Heart left ventricle (tissue), 16 donors: ENCODE results near the gene HNRNPAB. TPM values are rescaled to one million over a fixed set of nuclear protein-coding genes. Genes with fewer than 3 reads are reported as not detected.

ENCODE experiments used
- ATAC-seq, 4 donors: fragments of 200-7000 bp; cut with Tn5 transposase; one replicate each; pipeline ENCODE4 v1.9.1; 2020 to 2022; ENCODE audit warnings: moderate library complexity in 4 of 4, mild to moderate bottlenecking in 3 of 4, moderate number of reproducible peaks in 1 of 4
- DNase-seq, 5 donors: peaks; one replicate each; pipeline ENCODE4 v3.0.0-alpha.2; 2020
- H3K27ac ChIP-seq, 12 donors: fragments of 200-600 bp; sonication (generic) in 4 of 12; one replicate each; pipeline versions ENCODE4 v1.5.0 to v1.8.0; 2016 to 2022; ENCODE audit warnings: mild to moderate bottlenecking in 2 of 12
- H3K27me3 ChIP-seq, 9 donors: fragments of 200-600 bp; sonication (generic) in 2 of 9; one replicate each; pipeline versions ENCODE4 v1.5.1 to v1.8.0; 2016 to 2022; ENCODE audit warnings: mild to moderate bottlenecking in 3 of 9
- H3K36me3 ChIP-seq, 9 donors: fragments of 200-600 bp; sonication (generic) in 2 of 9; one replicate each; pipeline versions ENCODE4 v1.5.0 to v1.8.0; 2018 to 2022; ENCODE audit warnings: mild to moderate bottlenecking in 2 of 9
- H3K4me1 ChIP-seq, 12 donors: fragments of 200-600 bp; sonication (generic) in 4 of 12; one replicate each; pipeline versions ENCODE4 v1.5.0 to v1.8.0; 2016 to 2022; ENCODE audit warnings: mild to moderate bottlenecking in 3 of 12
- H3K4me3 ChIP-seq, 12 donors: fragments of 200-600 bp; sonication (generic) in 4 of 12; one replicate each; pipeline versions ENCODE4 v1.5.0 to v1.8.0; 2017 to 2022; ENCODE audit warnings: mild to moderate bottlenecking in 9 of 12, moderate library complexity in 4 of 12
- H3K9me3 ChIP-seq, 12 donors: fragments of 200-600 bp; sonication (generic) in 4 of 12; one replicate each; pipeline versions ENCODE4 v1.5.0 to v1.8.0; 2016 to 2022; ENCODE audit warnings: mild to moderate bottlenecking in 1 of 12
- CTCF ChIP-seq, 12 donors: fragments of 200-600 bp; sonication (generic) in 4 of 12; IDR thresholded peaks; one replicate each; pipeline versions ENCODE4 v1.5.0 to v1.8.0; 2018 to 2022; ENCODE audit warnings: antibody characterized with exemption in 12 of 12, mild to moderate bottlenecking in 5 of 12
- POLR2A ChIP-seq, 2 donors: fragments of 450-650 bp; IDR thresholded peaks; one replicate each; pipeline ENCODE4 v1.6.1; 2017; ENCODE audit warnings: antibody characterized with exemption in 2 of 2, mild to moderate bottlenecking in 2 of 2, moderate library complexity in 2 of 2
- WGBS, 4 donors: extraction: QIAGEN DNeasy Blood & Tissue Kit in 2 of 4; methylation state at CpG; one replicate each; pipeline versions ENCODE4 v1.1.5 to v1.1.7; 2013 to 2018; 5-methylcytosine and 5-hydroxymethylcytosine counted together
- intact Hi-C, 10 donors: fragments of 100-400 bp; cut with DNase I; formaldehyde crosslinking; loops; one replicate each; pipeline versions ENCODE4 v1.11.1 to v1.14.2; 2022
- polyA plus RNA-seq, 2 donors: library from polyadenylated mRNA; stranded (reverse); fragments of 200-250 nt; gene quantifications; one replicate each; pipeline ENCODE4 v1.2.3, GENCODE V29; 2013
- total RNA-seq, 9 donors: library from RNA; depleted of rRNA in 2 of 9; stranded (reverse); fragments of >200 nt in 2 of 9; fragmentation: NEBNext Ultra II Directional in 3 of 9; extraction: Animal tissue kit (Norgen Biotek cat#: 25700) in 3 of 9; gene quantifications; one replicate each; pipeline versions ENCODE4 v1.1.0 to v1.2.4, GENCODE V29; 2016 to 2023
- donor health status: ischemic (EF 13 %, LVEDD 7.1; RV severe dilation, severe dysfunction).
- donor health status: healthy with polysubstance abuse.
- donor health status: DM: no; HTN: yes; CAD: no.
- donor health status: DM: no; HTN: no; CAD: no.
- donor health status: ischemic (EF 25% LVEDD 6.9; RV normal size, moderate dysfunction).
- donor health status: ischemic (EF 25% LVEDD 5.7; RV mildly dilated, moderate dysfunction).
- donor health status: healthy.
- donor health status: DM: yes; HTN: yes; CAD: no.
- donor health status: ischemic (EF 35%, LVEDD 5.7; RV mildly dilated, moderate dysfunction).
- donor health status: nonischemic (EF 11% LVEDD 7.7; RV severe dilation, severe dysfunction).
- donor health status: DM: yes; HTN: yes; CAD: no.
- donor health status: PGD.
- donor health status: ischemic (EF 29% LVEDD 5.4; RV normal size, mild dysfunction).
- donor health status: nonischemic (EF 23%, LVEDD 6.1; RV moderate dilation, normal function).

Gene HNRNPAB
- total and polyA plus RNA-seq, 11 donors, result 64.2 to 150 (median 86.6) TPM

GRCh38 chr5:178216779-178217178, 12.4 kb downstream of the HNRNPAB start:
- DNase-seq, result peak in 1 of 5 donors; percentile 2
- Histone ChIP-seq H3K27me3 (no peaks in the 10 kb centered on the region), H3K4me3 (no peak overlapping the region), H3K4me1 (peaks cover 0 to 48% (median 2%) of the 10 kb centered on the region in 12 donors), H3K36me3 (peaks cover 0 to 100% (median 80%) of the 10 kb centered on the region in 9 donors), H3K9me3 (no peaks in the 10 kb centered on the region), H3K27ac (no peak overlapping the region)
- TF ChIP-seq CTCF (IDR thresholded peaks at IDR 0.05) (no peak), POLR2A (IDR thresholded peaks at IDR 0.05) (no peak)
- no peak for ATAC-seq
- intact Hi-C loops, result no loop called here
- WGBS, 4 donors, result 89 to 98% (median 94%) methylated on average over 3 of the region's 3 CpGs

- WGBS, 4 donors, result 78 to 93% (median 83%) methylated on average over 5 of the region's 5 CpGs
- peaks cover 0 to 96% (median 71%) of the 10 kb centered on the region in 9 donors for H3K36me3 ChIP-seq
- no peak overlapping the region for H3K27ac ChIP-seq
Observed at GRCh38 chr5:178218237-178218776, 14.0 kb downstream of the HNRNPAB start.

GRCh38 chr5:178218827-178219226, 14.5 kb downstream of the HNRNPAB start:
- no peaks in the 10 kb centered on the region for H3K9me3 ChIP-seq
- ATAC-seq (no peak), DNase-seq (no peak)
- 72 to 87% (median 83%) methylated on average over 3 of the region's 3 CpGs for WGBS, 4 donors
- H3K27me3 ChIP-seq, result no peaks in the 10 kb centered on the region
- no peak overlapping the region for H3K27ac ChIP-seq
- no peak for TF ChIP-seq CTCF (IDR thresholded peaks at IDR 0.05)
- TF ChIP-seq POLR2A (IDR thresholded peaks at IDR 0.05), result no peak
- H3K4me1 ChIP-seq, result peaks cover 0 to 42% (median 0%) of the 10 kb centered on the region in 12 donors
- peaks cover 0 to 93% (median 66%) of the 10 kb centered on the region in 9 donors for H3K36me3 ChIP-seq
- H3K4me3 ChIP-seq, result no peak overlapping the region
- intact Hi-C loops, result no loop called here

More at GRCh38 chr5:178218237-178218776, 14.0 kb downstream of the HNRNPAB start:
- Histone ChIP-seq H3K4me3 (no peak overlapping the region), H3K9me3 (no peaks in the 10 kb centered on the region), H3K4me1 (peaks cover 0 to 47% (median 0%) of the 10 kb centered on the region in 12 donors), H3K27me3 (no peaks in the 10 kb centered on the region)
- intact Hi-C loops, result no loop called here
- DNase-seq (no peak), ATAC-seq (no peak)
- no peak for TF ChIP-seq CTCF (IDR thresholded peaks at IDR 0.05)

GRCh38 chr5:178221282-178221681, 16.9 kb downstream of the HNRNPAB start:
- ATAC-seq (no peak), DNase-seq (no peak)
- Histone ChIP-seq H3K4me3 (no peak overlapping the region), H3K4me1 (peaks cover 0 to 25% (median 0%) of the 10 kb centered on the region in 12 donors), H3K27me3 (no peaks in the 10 kb centered on the region), H3K36me3 (peaks cover 0 to 89% (median 53%) of the 10 kb centered on the region in 9 donors), H3K9me3 (no peaks in the 10 kb centered on the region), H3K27ac (peak overlapping the region in 1 of 12 donors; percentile 27)
- no peak for TF ChIP-seq CTCF (IDR thresholded peaks at IDR 0.05)
- no peak for TF ChIP-seq POLR2A (IDR thresholded peaks at IDR 0.05)
- intact Hi-C loops, result no loop called here
- WGBS, 4 donors, result 72 to 77% (median 75%) methylated on average over 3 of the region's 3 CpGs
